Thyroid gland (tissue), 4 donors: Measurements from ENCODE around the gene TMEM119. TPM values are rescaled to one million over a fixed set of nuclear protein-coding genes. Genes with fewer than 3 reads are reported as not detected.

Experiments
- DNase-seq, 2 donors: peaks; one replicate each; pipeline ENCODE4 v3.0.0-alpha.2; 2019
- H3K27ac ChIP-seq, 3 donors: fragments of 200-600 bp; sonication (generic); 1 replicate in 2 of 3; 2 replicates in 1 of 3; pipeline ENCODE4 v1.5.1; 2016 to 2019; ENCODE audit warnings: mild to moderate bottlenecking in 1 of 3, moderate library complexity in 1 of 3
- H3K27me3 ChIP-seq: fragments of 200-600 bp; sonication (generic); one replicate; pipeline ENCODE4 v1.5.1; 2019
- H3K36me3 ChIP-seq, 2 donors: fragments of 200-600 bp; sonication (generic); one replicate each; pipeline ENCODE4 v1.5.1; 2016 to 2019
- H3K4me1 ChIP-seq, 2 donors: fragments of 200-600 bp; sonication (generic); one replicate each; pipeline ENCODE4 v1.5.1; 2017 to 2019
- H3K4me3 ChIP-seq, 3 donors: fragments of 200-600 bp; sonication (generic); replicated peaks in 1 of 3; 1 replicate in 2 of 3; 2 replicates in 1 of 3; pipeline ENCODE4 v1.5.1; 2016; ENCODE audit warnings: mild to moderate bottlenecking in 1 of 3
- H3K9me3 ChIP-seq: fragments of 200-600 bp; sonication (generic); one replicate; pipeline ENCODE4 v1.5.1; 2017
- POLR2A ChIP-seq, 2 donors: fragments of 450-650 bp; IDR thresholded peaks; one replicate each; pipeline ENCODE4 v1.6.1; 2017; ENCODE audit warnings: antibody characterized with exemption in 2 of 2, mild to moderate bottlenecking in 2 of 2, moderate library complexity in 1 of 2
- WGBS, 2 donors: methylation state at CpG; one replicate each; pipeline ENCODE4 v1.1.5; 2017; 5-methylcytosine and 5-hydroxymethylcytosine counted together
- intact Hi-C: fragments of 100-400 bp; cut with DNase I; formaldehyde crosslinking; loops from one replicate; pipeline ENCODE4 v1.15.1; 2023
- total RNA-seq, 4 donors: library from RNA; depleted of rRNA; stranded (reverse); fragments of >200 nt; gene quantifications; one replicate each; pipeline ENCODE4 v1.2.3, GENCODE V29; 2016
- TF ChIP-seq, protein P1 (sequence below), 6 experiments: fragments of 200-600 bp in 3 of 6; fragments of 450-650 bp in 3 of 6; sonication (generic) in 3 of 6; IDR thresholded peaks; one replicate each; pipeline ENCODE4 v1.5.1; 2016 to 2019; ENCODE audit warnings: antibody characterized with exemption in 6 of 6, mild to moderate bottlenecking in 2 of 6, inconsistent platforms in 1 of 6, moderate library complexity in 1 of 6

Gene TMEM119
- total RNA-seq, 4 donors from 2014 or later: 6.9 to 21.6 (median 15.3) TPM

DNA sequence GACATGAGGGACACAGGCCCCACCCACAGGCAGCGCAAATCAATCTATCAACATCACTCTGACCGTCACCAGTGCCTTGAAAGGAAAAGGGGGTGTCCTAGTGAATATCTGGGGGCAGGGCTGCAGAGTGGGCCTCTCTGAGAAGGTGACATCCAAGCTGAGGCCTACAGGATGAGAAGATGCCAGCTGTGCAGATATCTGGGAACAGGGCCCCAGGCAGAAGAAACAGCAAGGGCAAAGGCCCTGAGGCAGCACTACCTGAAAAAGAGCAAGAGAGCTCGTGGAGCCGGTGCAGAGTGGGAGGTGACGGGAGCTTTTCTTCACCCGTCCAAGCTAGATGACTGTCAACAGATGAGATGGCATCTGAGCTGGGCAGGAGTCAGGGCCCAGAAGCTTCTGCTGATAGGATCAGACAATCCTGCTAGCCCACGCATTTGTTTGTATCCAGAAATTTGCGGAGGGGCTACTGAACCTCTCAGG lies 12.5 kb upstream of the TMEM119 start:
- no peak overlapping the region for H3K27ac ChIP-seq
- no peaks in the 10 kb centered on the region for H3K36me3 ChIP-seq
- intact Hi-C loops: no loop called here
- no peaks in the 10 kb centered on the region for H3K9me3 ChIP-seq
- 88 to 93% methylated on average over 8 of the region's 8 CpGs for WGBS, 2 donors
- no peaks in the 10 kb centered on the region for H3K27me3 ChIP-seq
- no peak overlapping the region for H3K4me3 ChIP-seq
- no peak for DNase-seq
- H3K4me1 ChIP-seq: no peaks in the 10 kb centered on the region
- TF ChIP-seq, protein P1, sequence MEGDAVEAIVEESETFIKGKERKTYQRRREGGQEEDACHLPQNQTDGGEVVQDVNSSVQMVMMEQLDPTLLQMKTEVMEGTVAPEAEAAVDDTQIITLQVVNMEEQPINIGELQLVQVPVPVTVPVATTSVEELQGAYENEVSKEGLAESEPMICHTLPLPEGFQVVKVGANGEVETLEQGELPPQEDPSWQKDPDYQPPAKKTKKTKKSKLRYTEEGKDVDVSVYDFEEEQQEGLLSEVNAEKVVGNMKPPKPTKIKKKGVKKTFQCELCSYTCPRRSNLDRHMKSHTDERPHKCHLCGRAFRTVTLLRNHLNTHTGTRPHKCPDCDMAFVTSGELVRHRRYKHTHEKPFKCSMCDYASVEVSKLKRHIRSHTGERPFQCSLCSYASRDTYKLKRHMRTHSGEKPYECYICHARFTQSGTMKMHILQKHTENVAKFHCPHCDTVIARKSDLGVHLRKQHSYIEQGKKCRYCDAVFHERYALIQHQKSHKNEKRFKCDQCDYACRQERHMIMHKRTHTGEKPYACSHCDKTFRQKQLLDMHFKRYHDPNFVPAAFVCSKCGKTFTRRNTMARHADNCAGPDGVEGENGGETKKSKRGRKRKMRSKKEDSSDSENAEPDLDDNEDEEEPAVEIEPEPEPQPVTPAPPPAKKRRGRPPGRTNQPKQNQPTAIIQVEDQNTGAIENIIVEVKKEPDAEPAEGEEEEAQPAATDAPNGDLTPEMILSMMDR (IDR thresholded peaks at IDR 0.05): no peak
- TF ChIP-seq POLR2A (IDR thresholded peaks at IDR 0.05): no peak

DNA sequence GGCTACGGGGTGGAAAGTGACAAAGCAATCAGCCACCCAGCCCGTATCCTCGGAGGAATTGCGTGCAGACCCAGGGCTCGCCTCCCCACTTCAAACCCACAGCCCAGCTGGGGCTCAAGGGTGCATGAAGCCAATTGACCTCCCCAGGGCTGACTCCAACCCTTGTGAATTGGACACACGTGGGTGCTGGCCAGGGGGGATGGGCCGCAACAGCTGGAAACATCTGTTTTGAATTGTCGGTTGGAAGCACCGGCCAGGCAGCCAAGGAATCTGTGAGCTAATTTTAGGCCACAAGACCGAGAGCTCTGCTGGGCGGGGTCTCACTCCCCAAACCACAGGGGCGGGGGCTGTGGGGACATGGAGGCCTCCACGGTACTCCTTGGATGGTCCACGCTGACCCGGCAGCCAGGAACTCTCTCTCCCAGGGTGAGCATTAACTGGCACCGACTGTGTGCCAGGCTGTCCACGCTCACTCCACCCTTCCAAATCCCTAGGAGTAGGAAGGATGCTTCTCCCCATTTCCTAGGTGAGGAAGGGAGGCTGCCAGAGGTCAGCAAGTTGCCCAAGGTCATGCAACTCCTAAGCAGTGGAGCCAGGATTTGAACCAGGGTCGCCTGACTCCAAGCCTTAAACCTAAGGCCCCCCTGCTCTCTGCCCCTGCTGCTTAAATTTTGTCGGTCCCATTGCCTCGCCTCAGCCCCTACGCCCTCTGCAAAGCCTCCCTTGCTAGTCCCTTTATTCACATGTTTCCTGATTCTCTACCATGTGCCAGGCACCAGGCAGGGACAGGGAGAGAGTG lies 11.9 kb upstream of the TMEM119 start:
- intact Hi-C loops: no loop called here
- no peaks in the 10 kb centered on the region for H3K4me1 ChIP-seq
- DNase-seq: peak in 1 of 2 donors; percentile 7
- TF ChIP-seq, protein P1 (IDR thresholded peaks at IDR 0.05): no peak
- TF ChIP-seq POLR2A (IDR thresholded peaks at IDR 0.05): no peak
- no peak overlapping the region for H3K4me3 ChIP-seq
- H3K27ac ChIP-seq: no peak overlapping the region
- no peaks in the 10 kb centered on the region for H3K9me3 ChIP-seq
- 66 to 74% methylated on average over 11 to 19 of the region's 21 CpGs for WGBS, 2 donors
- no peaks in the 10 kb centered on the region for H3K36me3 ChIP-seq
- H3K27me3 ChIP-seq: no peaks in the 10 kb centered on the region

DNA sequence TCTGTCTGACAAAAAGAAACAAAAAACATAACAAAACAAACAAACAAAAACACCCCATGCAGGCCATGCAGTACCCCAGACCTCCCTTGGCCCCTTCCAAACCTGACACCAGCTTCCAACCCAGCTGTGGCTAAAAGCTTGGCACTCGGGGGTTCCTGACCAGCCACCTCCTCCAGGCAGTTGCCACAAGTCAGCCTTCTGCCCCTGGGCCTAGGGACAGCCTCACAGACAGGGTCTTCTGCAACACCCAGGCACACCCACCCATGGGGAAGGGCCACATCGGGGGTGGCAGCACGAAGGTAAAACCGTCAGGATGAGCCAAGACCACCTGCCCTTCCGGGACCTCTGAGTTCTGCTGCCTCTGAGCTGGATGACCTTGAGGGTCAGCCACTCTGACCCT lies 10.7 kb upstream of the TMEM119 start:
- intact Hi-C loops: no loop called here
- 78 to 92% methylated on average over 5 of the region's 5 CpGs for WGBS, 2 donors
- Histone ChIP-seq H3K9me3 (no peaks in the 10 kb centered on the region), H3K27ac (no peak overlapping the region), H3K27me3 (no peaks in the 10 kb centered on the region), H3K4me1 (no peaks in the 10 kb centered on the region), H3K4me3 (no peak overlapping the region), H3K36me3 (no peaks in the 10 kb centered on the region)
- no peak for DNase-seq
- TF ChIP-seq, protein P1 (IDR thresholded peaks at IDR 0.05): no peak
- no peak for TF ChIP-seq POLR2A (IDR thresholded peaks at IDR 0.05)

DNA sequence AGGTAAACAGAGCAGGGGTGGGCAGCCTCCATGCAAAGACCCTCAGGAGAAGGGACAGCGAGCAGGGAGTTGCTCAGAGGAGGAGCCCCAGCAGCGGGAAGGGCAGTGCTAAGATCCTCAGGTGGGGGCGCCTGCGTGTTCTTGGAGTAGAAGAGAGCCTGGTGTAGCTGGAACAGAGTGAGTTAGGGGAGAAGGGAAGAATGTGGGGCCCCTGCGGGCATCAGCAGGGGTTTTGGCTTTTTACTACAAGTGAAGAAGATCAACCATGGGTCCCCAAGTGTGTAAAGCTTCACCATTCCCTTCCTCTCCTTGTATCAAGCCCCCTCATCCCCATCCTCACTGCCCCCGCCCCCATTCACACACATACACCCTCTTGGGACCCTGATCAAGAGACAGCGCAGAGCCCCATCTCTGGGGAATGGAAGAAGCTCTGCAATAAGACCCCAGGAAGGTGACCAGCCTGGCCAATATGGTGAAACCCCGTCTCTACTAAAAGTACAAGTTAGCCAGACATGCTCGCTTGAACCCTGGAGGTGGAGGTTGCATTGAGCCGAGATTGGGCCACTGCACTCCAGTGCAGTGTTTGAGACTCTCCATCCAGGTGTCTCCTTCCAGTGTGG lies 10.2 kb upstream of the TMEM119 start:
- no peaks in the 10 kb centered on the region for H3K4me1 ChIP-seq
- no peak for DNase-seq
- no peak overlapping the region for H3K4me3 ChIP-seq
- H3K9me3 ChIP-seq: no peaks in the 10 kb centered on the region
- WGBS, 2 donors: 84 to 87% methylated on average over 10 of the region's 10 CpGs
- H3K27ac ChIP-seq: no peak overlapping the region
- intact Hi-C loops: no loop called here
- H3K36me3 ChIP-seq: no peaks in the 10 kb centered on the region
- TF ChIP-seq POLR2A (IDR thresholded peaks at IDR 0.05): no peak
- TF ChIP-seq, protein P1 (IDR thresholded peaks at IDR 0.05): no peak
- H3K27me3 ChIP-seq: no peaks in the 10 kb centered on the region

DNA sequence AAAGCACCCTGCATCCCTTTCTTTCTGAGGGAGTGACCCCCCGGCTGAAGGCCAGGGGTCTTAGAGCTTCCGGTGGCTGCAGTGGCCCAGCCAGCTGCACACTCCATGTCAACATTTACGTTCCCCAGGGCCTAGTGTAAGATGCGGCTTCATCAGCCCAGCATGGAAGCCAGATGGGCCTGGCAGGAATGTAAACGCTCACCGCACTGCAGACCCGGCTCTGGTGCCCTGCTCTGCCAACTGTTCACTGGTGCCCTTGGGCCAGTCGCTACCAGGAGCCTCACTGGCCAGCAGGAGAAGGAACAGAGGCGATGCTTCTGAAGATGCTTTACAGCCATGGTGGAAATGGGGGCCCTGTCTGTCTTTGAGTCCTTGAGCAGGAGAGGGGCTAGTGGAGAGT lies 8.6 kb upstream of the TMEM119 start:
- Histone ChIP-seq H3K4me1 (no peaks in the 10 kb centered on the region), H3K36me3 (no peaks in the 10 kb centered on the region), H3K27ac (no peak overlapping the region), H3K9me3 (no peaks in the 10 kb centered on the region), H3K4me3 (no peak overlapping the region), H3K27me3 (no peaks in the 10 kb centered on the region)
- no peak for DNase-seq
- intact Hi-C loops: no loop called here
- TF ChIP-seq POLR2A (IDR thresholded peaks at IDR 0.05): no peak
- TF ChIP-seq, protein P1 (IDR thresholded peaks at IDR 0.05): no peak
- WGBS, 2 donors: 87 to 88% methylated on average over 9 of the region's 9 CpGs
